ENCODE measurements around the gene EN2.

- no peak for TF ChIP-seq SPI1 (IDR thresholded peaks at IDR 0.05; ENCODE audit: low read depth, low read length)
- TF ChIP-seq POLR2A (IDR thresholded peaks at IDR 0.05; ENCODE audit: low read depth, low read length), result no peak
- no peak for TF ChIP-seq TAF1 (IDR thresholded peaks at IDR 0.05; ENCODE audit: low read depth, low read length)
Measured at GRCh38 chr7:155425887-155426286, 32.0 kb upstream of the EN2 start.
